NB4 (cell line): ENCODE measurements around the gene CAMTA1.

ENCODE experiments used
- CTCF ChIP-seq: IDR thresholded peaks from one replicate; pipeline ENCODE4 v1.5.1; 2012; ENCODE audit warnings: low read depth, low read length
- MAX ChIP-seq: IDR thresholded peaks from 2 replicates; pipeline ENCODE4 v1.6.1; 2011; ENCODE audit warnings: low read depth, low read length
- MYC ChIP-seq: IDR thresholded peaks from 2 replicates; pipeline ENCODE4 v1.6.1; 2011; ENCODE audit warnings: low read depth, low read length
- POLR2A ChIP-seq: IDR thresholded peaks from 2 replicates; pipeline ENCODE4 v1.6.1; 2011; ENCODE audit warnings: mild to moderate bottlenecking; ENCODE audit not compliant: insufficient read length; ENCODE audit errors: extremely low read depth

GRCh38 chr1:6982443-6982842 is 197.2 kb downstream of the CAMTA1 start:
- TF ChIP-seq CTCF = no peak
- TF ChIP-seq MAX = no peak
- no peak for TF ChIP-seq POLR2A
- no peak for TF ChIP-seq MYC
